ENCODE measurements around the gene BMP4.
"Not testable (repeated sequence)": the region's sequence is repeated elsewhere in the genome, so short reads cannot be mapped to it uniquely, and the experiment has no call there.

DNA sequence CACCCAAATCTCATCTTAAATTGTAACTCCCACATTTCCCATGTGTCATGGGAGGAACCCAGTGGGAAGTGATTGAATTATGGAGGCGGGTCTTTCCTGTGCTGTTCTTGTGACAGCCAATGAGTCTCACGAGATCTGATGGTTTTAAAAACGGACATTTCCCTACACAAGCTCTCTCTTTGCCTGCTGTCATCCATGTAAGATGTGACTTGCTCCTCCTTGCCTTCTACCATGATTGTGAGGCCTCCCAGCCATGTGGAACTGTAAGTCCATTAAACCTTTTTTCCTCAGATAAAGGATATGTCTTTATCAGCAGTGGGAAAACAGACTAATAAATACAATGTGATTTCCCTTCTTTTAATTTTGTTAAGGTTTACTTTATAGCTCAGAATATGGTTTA, 30.1 kb upstream of the BMP4 start:
- TF ChIP-seq CTCF, POLR2A, POLR2AphosphoS5, EP300 (IDR thresholded peaks at IDR 0.05): not testable (repeated sequence)

Data from suprapubic skin (tissue), 4 donors.